Transverse colon (tissue), 4 donors: ENCODE results near the gene HSPG2. TPM values are rescaled to one million over a fixed set of nuclear protein-coding genes. Genes with fewer than 3 reads are reported as not detected.
A peak's percentile ranks its signal among the peaks of the same experiment; 100 is the strongest.

Experiments
- DNase-seq: peaks from one replicate; pipeline ENCODE4 v3.0.0-alpha.2; 2019
- H3K27ac ChIP-seq, 4 donors: fragments of 200-600 bp; sonication (generic); 2 replicates each; pipeline ENCODE4 v1.5.1; 2016 to 2018; ENCODE audit warnings: inconsistent platforms in 4 of 4
- H3K27me3 ChIP-seq: fragments of 200-600 bp; sonication (generic); 2 replicates; pipeline ENCODE4 v1.5.1; 2017; ENCODE audit warnings: inconsistent platforms
- H3K36me3 ChIP-seq, 4 donors: fragments of 200-600 bp; sonication (generic); 2 replicates each; pipeline ENCODE4 v1.5.1; 2017 to 2019; ENCODE audit warnings: inconsistent platforms in 4 of 4
- H3K4me1 ChIP-seq, 4 donors: fragments of 200-600 bp; sonication (generic); 2 replicates each; pipeline ENCODE4 v1.5.1; 2017 to 2020; ENCODE audit warnings: inconsistent platforms in 4 of 4
- H3K4me3 ChIP-seq, 4 donors: fragments of 200-600 bp; sonication (generic); 1 replicate in 1 of 4; 2 replicates in 3 of 4; pipeline versions ENCODE4 v1.5.1 to v1.6.1; 2017 to 2019; ENCODE audit warnings: inconsistent platforms in 4 of 4
- H3K9me3 ChIP-seq, 2 donors: fragments of 200-600 bp; sonication (generic); 2 replicates each; pipeline ENCODE4 v1.5.1; 2017 to 2019; ENCODE audit warnings: inconsistent platforms in 2 of 2
- CTCF ChIP-seq, 5 experiments: fragments of 200-600 bp in 3 of 5; fragments of 450-650 bp in 2 of 5; sonication (generic) in 3 of 5; IDR thresholded peaks; 1 replicate in 2 of 5; 2 replicates in 3 of 5; pipeline ENCODE4 v1.5.1; 2016 to 2017; ENCODE audit warnings: antibody characterized with exemption in 5 of 5, inconsistent platforms in 3 of 5, mild to moderate bottlenecking in 2 of 5, moderate library complexity in 1 of 5
- EP300 ChIP-seq: sonication (generic); formaldehyde crosslinking; IDR thresholded peaks from one replicate; pipeline ENCODE4 v1.6.1; 2017; ENCODE audit warnings: antibody characterized with exemption, low read depth
- POLR2A ChIP-seq: fragments of 450-650 bp; IDR thresholded peaks from one replicate; pipeline ENCODE4 v1.6.1; 2016; ENCODE audit warnings: antibody characterized with exemption, mild to moderate bottlenecking, moderate library complexity
- POLR2AphosphoS5 ChIP-seq, 3 donors: sonication (generic); formaldehyde crosslinking; IDR thresholded peaks; one replicate each; pipeline ENCODE4 v1.6.1; 2016; ENCODE audit warnings: antibody characterized with exemption in 3 of 3
- WGBS, 2 donors: methylation state at CpG; one replicate each; pipeline ENCODE4 v1.1.5; 2018; ENCODE audit warnings: low coverage in 1 of 2; 5-methylcytosine and 5-hydroxymethylcytosine counted together
- in situ Hi-C, 4 donors: fragments of 200-750 bp; cut with MboI; loops; one replicate each; pipeline versions ENCODE4 v1.15.0 to v1.15.1; 2017; ENCODE audit warnings: low sequenced_read_pairs in 3 of 4, low pct_ligation_motif_present in 1 of 4, low pct_unique_long_range_greater_than_20kb in 1 of 4
- intact Hi-C: fragments of 100-400 bp; cut with DNase I; formaldehyde crosslinking; loops from one replicate; pipeline ENCODE4 v1.15.1; 2023; ENCODE audit warnings: low total_unique reads
- total RNA-seq, 4 donors: library from RNA; depleted of rRNA; stranded (reverse); fragments of >200 nt; gene quantifications; one replicate each; pipeline ENCODE4 v1.1.0, GENCODE V29; 2016

HSPG2 gene
- total RNA-seq, 4 donors from 2014 or later: 107 to 343 (median 228) TPM

- TF ChIP-seq EP300: no peak
- peak; percentile 98 for TF ChIP-seq POLR2A
- peak; percentile 89 to 99 (median 98) for TF ChIP-seq POLR2AphosphoS5 (IDR thresholded peaks at IDR 0.05)
- no peak for TF ChIP-seq CTCF (IDR thresholded peaks at IDR 0.05)
- WGBS, 2 donors: 0% methylated on average over 82 of the region's 82 CpGs; no CpG with 5 or more reads in 1 of the 2 donors
- peak within 1 kb of the TSS; percentile 51 to 99 (median 90) for H3K4me3 ChIP-seq
- H3K27ac ChIP-seq: peak within 1 kb of the TSS; percentile 96 to 100 (median 98)
- no peaks in the 10 kb centered on the region for H3K36me3 ChIP-seq
- intact Hi-C loops: no loop called here
- H3K9me3 ChIP-seq: no peaks in the 10 kb centered on the region
- DNase-seq: peak; percentile 98
- in situ Hi-C loops: no loop called here
- no peaks in the 10 kb centered on the region for H3K27me3 ChIP-seq
- peaks cover 7 to 39% (median 18%) of the 10 kb centered on the region in 4 donors for H3K4me1 ChIP-seq
Observed at GRCh38 chr1:21782868-21783678, 154.0 kb downstream of the HSPG2 start, which contains the start of gene USP48. TSS of gene USP48 (minus strand) at chr1:21783149. CDS start at chr1:21782957, 192 bp downstream.

DNA sequence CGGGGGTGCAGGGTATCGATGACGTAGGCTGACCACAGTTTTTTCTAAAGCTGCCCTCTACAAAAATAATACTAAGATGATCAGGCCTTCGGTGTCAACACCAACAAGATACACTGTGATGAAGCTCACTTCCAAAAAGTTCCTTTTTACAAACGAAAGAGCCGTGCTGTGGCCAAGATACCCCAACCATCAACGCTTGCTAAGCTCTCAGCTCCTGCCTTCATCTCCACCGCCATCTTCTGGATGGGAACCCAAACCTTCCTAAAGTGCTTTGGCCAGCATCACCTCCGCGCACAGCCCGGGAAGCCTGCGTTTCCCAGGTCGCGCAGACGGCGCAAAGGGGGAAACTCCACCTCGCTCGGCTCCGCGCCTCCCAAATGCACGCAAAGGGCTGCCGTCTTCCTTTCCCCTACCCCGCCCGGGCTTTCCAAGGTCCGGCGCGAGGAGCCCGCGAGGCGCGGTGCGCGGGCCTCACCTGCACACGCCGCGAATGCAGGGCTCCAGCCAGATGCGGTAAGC, 154.7 kb downstream of the HSPG2 start:
- intact Hi-C loops: no loop called here
- peak overlapping the region; percentile 51 to 99 (median 90) for H3K4me3 ChIP-seq

GRCh38 chr1:21781815-21782348, 155.2 kb downstream of the HSPG2 start:
- peak; percentile 12 for DNase-seq
- no peaks in the 10 kb centered on the region for H3K36me3 ChIP-seq
- peaks cover 7 to 39% (median 18%) of the 10 kb centered on the region in 4 donors for H3K4me1 ChIP-seq
- peak overlapping the region; percentile 51 to 99 (median 90) for H3K4me3 ChIP-seq
- WGBS, 2 donors: 0% methylated on average over 17 of the region's 17 CpGs
- intact Hi-C loops (no loop called here), in situ Hi-C loops (no loop called here)
- no peaks in the 10 kb centered on the region for H3K9me3 ChIP-seq
- TF ChIP-seq POLR2AphosphoS5 (IDR thresholded peaks at IDR 0.05) (no peak), EP300 (no peak), POLR2A (no peak), CTCF (IDR thresholded peaks at IDR 0.05) (no peak)
- H3K27ac ChIP-seq: peak overlapping the region; percentile 96 to 100 (median 98)
- no peaks in the 10 kb centered on the region for H3K27me3 ChIP-seq

More for the DNA sequence above, 154.7 kb downstream of the HSPG2 start:
- TF ChIP-seq POLR2A: no peak
- peak in 1 of 5 experiments; percentile 18 for TF ChIP-seq CTCF (IDR thresholded peaks at IDR 0.05)
- no peak for TF ChIP-seq EP300
- TF ChIP-seq POLR2AphosphoS5 (IDR thresholded peaks at IDR 0.05): no peak
- H3K36me3 ChIP-seq: no peaks in the 10 kb centered on the region
- peaks cover 7 to 39% (median 18%) of the 10 kb centered on the region in 4 donors for H3K4me1 ChIP-seq
- in situ Hi-C loops: no loop called here
- H3K27me3 ChIP-seq: no peaks in the 10 kb centered on the region
- peak overlapping the region; percentile 96 to 100 (median 98) for H3K27ac ChIP-seq
- H3K9me3 ChIP-seq: no peaks in the 10 kb centered on the region
- DNase-seq: peak; percentile 63
- 0 to 1% methylated on average over 3 to 29 of the region's 37 CpGs for WGBS, 2 donors
